HFF-Myc (cell line): ENCODE measurements around the gene TECPR1.

Source experiments
- DNase-seq: peaks from one replicate; pipeline ENCODE4 v3.0.0-alpha.2; 2011; ENCODE audit warnings: low read depth; ENCODE audit errors: extremely low read depth
- H3K4me3 ChIP-seq: replicated peaks from 2 replicates; pipeline ENCODE4 v1.5.1; 2011; ENCODE audit warnings: low read depth, mild to moderate bottlenecking, control low read depth, low read length
- CTCF ChIP-seq: IDR thresholded peaks from 2 replicates; pipeline ENCODE4 v1.5.1; 2012; ENCODE audit warnings: mild to moderate bottlenecking, low read depth, low read length, control low read depth; ENCODE audit errors: missing control alignments

TECPR1 gene

GRCh38 chr7:98238076-98238475, 14.0 kb downstream of the TECPR1 start:
- no peak overlapping the region for H3K4me3 ChIP-seq
- TF ChIP-seq CTCF, result no peak
- no peak for DNase-seq

- H3K4me3 ChIP-seq, result no peak overlapping the region
- DNase-seq, result no peak
- TF ChIP-seq CTCF, result no peak
Observed at GRCh38 chr7:98236355-98237185, 15.5 kb downstream of the TECPR1 start.

GRCh38 chr7:98235901-98236300, 16.1 kb downstream of the TECPR1 start:
- H3K4me3 ChIP-seq, result no peak overlapping the region
- no peak for DNase-seq
- TF ChIP-seq CTCF, result no peak

GRCh38 chr7:98234429-98235147, 17.4 kb downstream of the TECPR1 start:
- DNase-seq, result no peak
- TF ChIP-seq CTCF, result no peak
- H3K4me3 ChIP-seq, result no peak overlapping the region

- no peak overlapping the region for H3K4me3 ChIP-seq
- DNase-seq, result no peak
- no peak for TF ChIP-seq CTCF
Observed at GRCh38 chr7:98233219-98234070, 18.6 kb downstream of the TECPR1 start.

- no peak for TF ChIP-seq CTCF
- H3K4me3 ChIP-seq, result no peak overlapping the region
- DNase-seq, result no peak
Observed at GRCh38 chr7:98232799-98233198, 19.2 kb downstream of the TECPR1 start.
